ENCODE results near the gene NCK2. TPM values are rescaled to one million over a fixed set of nuclear protein-coding genes. Genes with fewer than 3 reads are reported as not detected.

NCK2 gene
- total RNA-seq, 1 experiment from 2014 or later = 75.4 TPM

- Mint-ChIP-seq H3K27me3 (ENCODE audit: low read depth) (no peaks in the 10 kb centered on the region), H3K4me3 (no peak overlapping the region), H3K36me3 (peaks cover 15% of the 10 kb centered on the region), H3K27ac (no peak overlapping the region), H3K4me1 (peaks cover 58% of the 10 kb centered on the region), H3K9me3 (no peaks in the 10 kb centered on the region)
- POLR2A ChIA-PET = no interaction called here
- no peak for ATAC-seq
- DNase-seq (ENCODE audit: low spot score) = no peak
- TF ChIP-seq ZSCAN18 (CRISPR knock-in tag; IDR thresholded peaks at IDR 0.05) = no peak
- TF ChIP-seq MLX (CRISPR knock-in tag; IDR thresholded peaks at IDR 0.05) = no peak
- TF ChIP-seq, protein P1, sequence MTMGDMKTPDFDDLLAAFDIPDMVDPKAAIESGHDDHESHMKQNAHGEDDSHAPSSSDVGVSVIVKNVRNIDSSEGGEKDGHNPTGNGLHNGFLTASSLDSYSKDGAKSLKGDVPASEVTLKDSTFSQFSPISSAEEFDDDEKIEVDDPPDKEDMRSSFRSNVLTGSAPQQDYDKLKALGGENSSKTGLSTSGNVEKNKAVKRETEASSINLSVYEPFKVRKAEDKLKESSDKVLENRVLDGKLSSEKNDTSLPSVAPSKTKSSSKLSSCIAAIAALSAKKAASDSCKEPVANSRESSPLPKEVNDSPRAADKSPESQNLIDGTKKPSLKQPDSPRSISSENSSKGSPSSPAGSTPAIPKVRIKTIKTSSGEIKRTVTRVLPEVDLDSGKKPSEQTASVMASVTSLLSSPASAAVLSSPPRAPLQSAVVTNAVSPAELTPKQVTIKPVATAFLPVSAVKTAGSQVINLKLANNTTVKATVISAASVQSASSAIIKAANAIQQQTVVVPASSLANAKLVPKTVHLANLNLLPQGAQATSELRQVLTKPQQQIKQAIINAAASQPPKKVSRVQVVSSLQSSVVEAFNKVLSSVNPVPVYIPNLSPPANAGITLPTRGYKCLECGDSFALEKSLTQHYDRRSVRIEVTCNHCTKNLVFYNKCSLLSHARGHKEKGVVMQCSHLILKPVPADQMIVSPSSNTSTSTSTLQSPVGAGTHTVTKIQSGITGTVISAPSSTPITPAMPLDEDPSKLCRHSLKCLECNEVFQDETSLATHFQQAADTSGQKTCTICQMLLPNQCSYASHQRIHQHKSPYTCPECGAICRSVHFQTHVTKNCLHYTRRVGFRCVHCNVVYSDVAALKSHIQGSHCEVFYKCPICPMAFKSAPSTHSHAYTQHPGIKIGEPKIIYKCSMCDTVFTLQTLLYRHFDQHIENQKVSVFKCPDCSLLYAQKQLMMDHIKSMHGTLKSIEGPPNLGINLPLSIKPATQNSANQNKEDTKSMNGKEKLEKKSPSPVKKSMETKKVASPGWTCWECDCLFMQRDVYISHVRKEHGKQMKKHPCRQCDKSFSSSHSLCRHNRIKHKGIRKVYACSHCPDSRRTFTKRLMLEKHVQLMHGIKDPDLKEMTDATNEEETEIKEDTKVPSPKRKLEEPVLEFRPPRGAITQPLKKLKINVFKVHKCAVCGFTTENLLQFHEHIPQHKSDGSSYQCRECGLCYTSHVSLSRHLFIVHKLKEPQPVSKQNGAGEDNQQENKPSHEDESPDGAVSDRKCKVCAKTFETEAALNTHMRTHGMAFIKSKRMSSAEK (CRISPR knock-in tag; IDR thresholded peaks at IDR 0.05; ENCODE audit: borderline replicate concordance) = no peak
- no peak for TF ChIP-seq CREM (CRISPR knock-in tag; IDR thresholded peaks at IDR 0.05)
- TF ChIP-seq, protein P2, sequence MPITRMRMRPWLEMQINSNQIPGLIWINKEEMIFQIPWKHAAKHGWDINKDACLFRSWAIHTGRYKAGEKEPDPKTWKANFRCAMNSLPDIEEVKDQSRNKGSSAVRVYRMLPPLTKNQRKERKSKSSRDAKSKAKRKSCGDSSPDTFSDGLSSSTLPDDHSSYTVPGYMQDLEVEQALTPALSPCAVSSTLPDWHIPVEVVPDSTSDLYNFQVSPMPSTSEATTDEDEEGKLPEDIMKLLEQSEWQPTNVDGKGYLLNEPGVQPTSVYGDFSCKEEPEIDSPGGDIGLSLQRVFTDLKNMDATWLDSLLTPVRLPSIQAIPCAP (CRISPR knock-in tag; IDR thresholded peaks at IDR 0.05) = no peak
- no peak for TF ChIP-seq TEAD4 (CRISPR knock-in tag; IDR thresholded peaks at IDR 0.05)
- TF ChIP-seq ZNF232 (CRISPR knock-in tag; IDR thresholded peaks at IDR 0.05) = no peak
- TF ChIP-seq ZBTB21 (CRISPR knock-in tag; IDR thresholded peaks at IDR 0.05; ENCODE audit: borderline replicate concordance) = no peak
- TF ChIP-seq, protein P3, sequence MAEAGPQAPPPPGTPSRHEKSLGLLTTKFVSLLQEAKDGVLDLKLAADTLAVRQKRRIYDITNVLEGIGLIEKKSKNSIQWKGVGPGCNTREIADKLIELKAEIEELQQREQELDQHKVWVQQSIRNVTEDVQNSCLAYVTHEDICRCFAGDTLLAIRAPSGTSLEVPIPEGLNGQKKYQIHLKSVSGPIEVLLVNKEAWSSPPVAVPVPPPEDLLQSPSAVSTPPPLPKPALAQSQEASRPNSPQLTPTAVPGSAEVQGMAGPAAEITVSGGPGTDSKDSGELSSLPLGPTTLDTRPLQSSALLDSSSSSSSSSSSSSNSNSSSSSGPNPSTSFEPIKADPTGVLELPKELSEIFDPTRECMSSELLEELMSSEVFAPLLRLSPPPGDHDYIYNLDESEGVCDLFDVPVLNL (CRISPR knock-in tag; IDR thresholded peaks at IDR 0.05; ENCODE audit: borderline replicate concordance, low read depth) = no peak
- no peak for TF ChIP-seq SMAD4 (CRISPR knock-in tag; IDR thresholded peaks at IDR 0.05)
- no peak for TF ChIP-seq JAZF1 (CRISPR knock-in tag; IDR thresholded peaks at IDR 0.05)
- no peak for TF ChIP-seq RORB (CRISPR knock-in tag; IDR thresholded peaks at IDR 0.05)
- TF ChIP-seq, protein P4, sequence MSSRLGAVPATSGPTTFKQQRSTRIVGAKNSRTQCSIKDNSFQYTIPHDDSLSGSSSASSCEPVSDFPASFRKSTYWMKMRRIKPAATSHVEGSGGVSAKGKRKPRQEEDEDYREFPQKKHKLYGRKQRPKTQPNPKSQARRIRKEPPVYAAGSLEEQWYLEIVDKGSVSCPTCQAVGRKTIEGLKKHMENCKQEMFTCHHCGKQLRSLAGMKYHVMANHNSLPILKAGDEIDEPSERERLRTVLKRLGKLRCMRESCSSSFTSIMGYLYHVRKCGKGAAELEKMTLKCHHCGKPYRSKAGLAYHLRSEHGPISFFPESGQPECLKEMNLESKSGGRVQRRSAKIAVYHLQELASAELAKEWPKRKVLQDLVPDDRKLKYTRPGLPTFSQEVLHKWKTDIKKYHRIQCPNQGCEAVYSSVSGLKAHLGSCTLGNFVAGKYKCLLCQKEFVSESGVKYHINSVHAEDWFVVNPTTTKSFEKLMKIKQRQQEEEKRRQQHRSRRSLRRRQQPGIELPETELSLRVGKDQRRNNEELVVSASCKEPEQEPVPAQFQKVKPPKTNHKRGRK (CRISPR knock-in tag; IDR thresholded peaks at IDR 0.05; ENCODE audit: borderline replicate concordance) = no peak
- TF ChIP-seq, protein P5, sequence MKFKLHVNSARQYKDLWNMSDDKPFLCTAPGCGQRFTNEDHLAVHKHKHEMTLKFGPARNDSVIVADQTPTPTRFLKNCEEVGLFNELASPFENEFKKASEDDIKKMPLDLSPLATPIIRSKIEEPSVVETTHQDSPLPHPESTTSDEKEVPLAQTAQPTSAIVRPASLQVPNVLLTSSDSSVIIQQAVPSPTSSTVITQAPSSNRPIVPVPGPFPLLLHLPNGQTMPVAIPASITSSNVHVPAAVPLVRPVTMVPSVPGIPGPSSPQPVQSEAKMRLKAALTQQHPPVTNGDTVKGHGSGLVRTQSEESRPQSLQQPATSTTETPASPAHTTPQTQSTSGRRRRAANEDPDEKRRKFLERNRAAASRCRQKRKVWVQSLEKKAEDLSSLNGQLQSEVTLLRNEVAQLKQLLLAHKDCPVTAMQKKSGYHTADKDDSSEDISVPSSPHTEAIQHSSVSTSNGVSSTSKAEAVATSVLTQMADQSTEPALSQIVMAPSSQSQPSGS (CRISPR knock-in tag; IDR thresholded peaks at IDR 0.05; ENCODE audit: borderline replicate concordance, low read depth) = no peak
- no peak for TF ChIP-seq ZMAT4 (CRISPR knock-in tag; IDR thresholded peaks at IDR 0.05)
- TF ChIP-seq OVOL2 (CRISPR knock-in tag; IDR thresholded peaks at IDR 0.05; ENCODE audit: borderline replicate concordance) = no peak
- no peak for TF ChIP-seq NFE2L1 (CRISPR knock-in tag; IDR thresholded peaks at IDR 0.05)
- CTCF ChIA-PET = interaction anchor here (1.0 kb wide), 1 partner anchor 32 kb away, joined by 3 read pairs; no protein-coding TSS in a partner anchor
Measured at GRCh38 chr2:105852066-105852465, 107.4 kb downstream of the NCK2 start.

Data from WTC11 (cell line).